HCT116 (cell line): ENCODE data around the gene FAM222B. TPM values are rescaled to one million over a fixed set of nuclear protein-coding genes. Genes with fewer than 3 reads are reported as not detected.

Experiments used
- ATAC-seq: fragments of 200-7000 bp; cut with Tn5 transposase; 2 replicates; pipeline ENCODE4 v1.9.1; 2020; ENCODE audit warnings: mild to moderate bottlenecking, moderate library complexity
- BruUV-seq: library from RNA; stranded (reverse); fragments of 400-500 nt; replicated peaks from 2 replicates; lab custom pipeline; 2021; lab: Mats Ljungman, UMichigan
- CTCF ChIA-PET: fragments of 300-600 bp; sonication (Branson Sonifier 250); formaldehyde crosslinking; loops from one replicate; lab custom pipeline; 2021; ENCODE audit warnings: antibody characterized with exemption; lab: Charles Lee
- POLR2A ChIA-PET: fragments of 300-600, 350-600 bp; sonication (Branson Sonifier 250); formaldehyde crosslinking; loops from one replicate; lab custom pipeline; 2021; ENCODE audit warnings: antibody characterized with exemption; lab: Charles Lee
- RAD21 ChIA-PET, 2 experiments: fragments of 300-600 bp; sonication (Branson Sonifier 250); formaldehyde crosslinking; loops; one replicate each; lab custom pipeline; 2023; ENCODE audit warnings: low total read pairs in 2 of 2; ENCODE audit not compliant: uncharacterized antibody in 2 of 2, unreplicated experiment in 2 of 2, low non-redundant PET in 1 of 2; lab: Charles Lee
- DNase-seq: peaks from one replicate; pipeline ENCODE4 v3.0.0-alpha.2; 2010; ENCODE audit warnings: low read depth, low spot score
- H2AFZ ChIP-seq: fragments of 200-600 bp; shearing (Covaris generic), sonication (generic); 2 replicates; pipeline ENCODE4 v1.6.1; 2017; ENCODE audit warnings: low read depth, mixed run types, mixed read lengths, antibody characterized with exemption, low read length; ENCODE audit not compliant: poor library complexity, severe bottlenecking
- H3K27ac ChIP-seq: 2 replicates; pipeline ENCODE4 v1.5.1; 2012; ENCODE audit warnings: low read depth, low read length
- H3K27me3 ChIP-seq: fragments of 200-600 bp; sonication (generic); 2 replicates; pipeline ENCODE4 v1.6.1; 2016; ENCODE audit warnings: mixed run types, low read length, mixed read lengths; ENCODE audit not compliant: insufficient read depth
- H3K36me3 ChIP-seq, 2 experiments: fragments of 200-500 bp in 1 of 2; fragments of 200-600 bp in 1 of 2; sonication (Bioruptor generic) in 1 of 2; sonication (generic) in 1 of 2; 2 replicates each; pipeline versions ENCODE4 v1.5.1 to v1.6.1; 2014 to 2016; ENCODE audit warnings: low read length in 2 of 2, inconsistent platforms in 1 of 2, mixed read lengths in 1 of 2, mixed run types in 1 of 2; ENCODE audit not compliant: insufficient read depth in 2 of 2, control insufficient read depth in 1 of 2
- H3K4me1 ChIP-seq, 2 experiments: fragments of 200-600 bp in 1 of 2; sonication (generic) in 1 of 2; 2 replicates each; pipeline versions ENCODE4 v1.5.1 to v1.6.1; 2012 to 2017; ENCODE audit warnings: low read length in 2 of 2, inconsistent platforms in 1 of 2, mild to moderate bottlenecking in 1 of 2, mixed read lengths in 1 of 2, mixed run types in 1 of 2, moderate library complexity in 1 of 2; ENCODE audit not compliant: insufficient read depth in 2 of 2, control insufficient read depth in 1 of 2
- H3K4me2 ChIP-seq: fragments of 200-600 bp; sonication (generic); 2 replicates; pipeline ENCODE4 v1.6.1; 2017; ENCODE audit warnings: mixed run types, low read length, mixed read lengths
- H3K4me3 ChIP-seq, 2 experiments: fragments of 200-600 bp in 1 of 2; sonication (generic) in 1 of 2; replicated peaks in 1 of 2; 2 replicates each; pipeline ENCODE4 v1.5.1; 2011 to 2016; ENCODE audit warnings: low read length in 2 of 2, control low read depth in 1 of 2, low read depth in 1 of 2, mild to moderate bottlenecking in 1 of 2, mixed read lengths in 1 of 2, mixed run types in 1 of 2
- H3K79me2 ChIP-seq: fragments of 200-600 bp; sonication (generic); 2 replicates; pipeline ENCODE4 v1.6.1; 2017; ENCODE audit warnings: mild to moderate bottlenecking, mixed run types, low read length, moderate library complexity, mixed read lengths; ENCODE audit not compliant: insufficient read depth
- H3K9ac ChIP-seq: fragments of 200-600 bp; sonication (generic); 2 replicates; pipeline ENCODE4 v1.6.1; 2016; ENCODE audit warnings: low read length, mixed read lengths
- H3K9me2 ChIP-seq: fragments of 200-600 bp; sonication (generic), shearing (Covaris generic); 2 replicates; pipeline ENCODE4 v1.6.1; 2017; ENCODE audit warnings: mixed run types, mild to moderate bottlenecking, moderate library complexity; ENCODE audit not compliant: insufficient read depth
- H3K9me3 ChIP-seq, 2 experiments: fragments of 200-500 bp in 1 of 2; fragments of 200-600 bp in 1 of 2; sonication (Bioruptor generic) in 1 of 2; sonication (generic) in 1 of 2; 2 replicates each; pipeline ENCODE4 v1.6.1; 2014 to 2017; ENCODE audit warnings: low read length in 2 of 2, mixed read lengths in 2 of 2, inconsistent platforms in 1 of 2, low read depth in 1 of 2, mild to moderate bottlenecking in 1 of 2, mixed run types in 1 of 2, moderate library complexity in 1 of 2; ENCODE audit not compliant: control insufficient read depth in 1 of 2, insufficient read depth in 1 of 2
- H4K20me1 ChIP-seq: fragments of 200-600 bp; sonication (generic), shearing (Covaris generic); 2 replicates; pipeline ENCODE4 v1.6.1; 2017; ENCODE audit warnings: mixed run types, mild to moderate bottlenecking, moderate library complexity; ENCODE audit not compliant: insufficient read depth
- EGR1 ChIP-seq: IDR thresholded peaks from 2 replicates; pipeline ENCODE4 v1.6.1; 2012; ENCODE audit warnings: low read depth
- EZH2 ChIP-seq: fragments of 200-600 bp; sonication (generic); IDR thresholded peaks from 2 replicates; pipeline ENCODE4 v1.6.1; 2017; ENCODE audit warnings: antibody characterized with exemption, mixed run types
- FOSL1 ChIP-seq: IDR thresholded peaks from 2 replicates; pipeline ENCODE4 v1.6.1; 2012; ENCODE audit warnings: low read depth
- SRF ChIP-seq: IDR thresholded peaks from 2 replicates; pipeline ENCODE4 v1.6.1; 2012; ENCODE audit warnings: low read depth
- TCF7L2 ChIP-seq: IDR thresholded peaks from 2 replicates; pipeline ENCODE4 v1.7.0; 2011; ENCODE audit warnings: borderline replicate concordance, inconsistent platforms; ENCODE audit not compliant: insufficient read depth, insufficient read length; ENCODE audit errors: extremely low read depth
- YY1 ChIP-seq: IDR thresholded peaks from 2 replicates; pipeline ENCODE4 v1.6.1; 2011; ENCODE audit warnings: low read length, low read depth, moderate library complexity, mild to moderate bottlenecking; ENCODE audit not compliant: insufficient replicate concordance; ENCODE audit errors: extremely low read depth
- ZFX ChIP-seq: fragments of 450-650 bp; IDR thresholded peaks from 2 replicates; pipeline ENCODE4 v1.6.1; 2017
- ZNF274 ChIP-seq: fragments of 200-500 bp; sonication (Bioruptor generic); IDR thresholded peaks from 2 replicates; pipeline ENCODE4 v1.6.1; 2014; ENCODE audit warnings: mild to moderate bottlenecking, low read depth, low read length, inconsistent platforms
- intact Hi-C: fragments of 100-400 bp; cut with micrococcal nuclease; formaldehyde crosslinking; loops from 2 replicates; pipeline ENCODE4 v1.10.0; 2022
- total RNA-seq: library from RNA; stranded (reverse); gene quantifications from one replicate; pipeline ENCODE4 v1.2.1, GENCODE V29; 2021; ENCODE audit not compliant: unreplicated experiment
- TF ChIP-seq, protein P1 (sequence below): IDR thresholded peaks from 2 replicates; pipeline ENCODE4 v1.6.1; 2012

The FAM222B gene
- total RNA-seq, 1 experiment from 2014 or later = 22.7 TPM

DNA sequence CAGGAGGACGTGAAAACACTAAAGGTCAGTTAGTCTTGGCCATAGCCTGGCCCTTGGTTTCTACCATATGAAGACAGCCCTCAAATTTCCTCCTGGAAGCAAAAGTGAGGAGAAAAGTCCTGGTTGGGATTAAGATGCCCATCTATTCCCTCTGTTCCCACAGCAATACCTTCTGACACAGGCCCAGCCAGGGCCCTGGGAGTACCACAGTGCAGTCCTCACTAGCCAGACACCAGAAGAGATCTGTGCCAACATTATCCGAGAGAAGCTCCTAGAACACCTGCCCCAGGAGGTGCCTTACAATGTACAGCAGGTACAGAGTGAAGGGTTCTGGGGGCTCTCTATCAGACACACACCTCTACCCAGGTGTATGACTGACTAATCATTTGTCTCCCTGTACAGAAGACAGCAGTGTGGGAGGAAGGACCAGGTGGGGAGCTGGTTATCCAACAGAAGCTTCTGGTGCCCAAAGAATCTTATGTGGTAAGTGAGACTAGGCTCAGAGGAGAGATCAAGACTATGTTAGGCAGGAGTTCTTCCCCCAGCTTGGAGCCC lies 16.3 kb upstream of the FAM222B start:
- ATAC-seq = no peak
- no peak overlapping the region for H3K27ac ChIP-seq
- no peak overlapping the region for H3K4me3 ChIP-seq
- H3K9me2 ChIP-seq = no peaks in the 10 kb centered on the region
- RAD21 ChIA-PET = no interaction called here
- peaks cover 16% of the 10 kb centered on the region for H3K79me2 ChIP-seq
- H3K4me1 ChIP-seq = peaks cover 7 to 22% of the 10 kb centered on the region in 2 experiments; a peak in 3 of 4 replicates
- no peak for DNase-seq
- TF ChIP-seq TCF7L2 = no peak
- TF ChIP-seq, protein P1, sequence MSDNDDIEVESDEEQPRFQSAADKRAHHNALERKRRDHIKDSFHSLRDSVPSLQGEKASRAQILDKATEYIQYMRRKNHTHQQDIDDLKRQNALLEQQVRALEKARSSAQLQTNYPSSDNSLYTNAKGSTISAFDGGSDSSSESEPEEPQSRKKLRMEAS = no peak
- no peak for TF ChIP-seq FOSL1
- no peak for TF ChIP-seq EZH2
- TF ChIP-seq EGR1 = no peak
- no peak for TF ChIP-seq ZNF274
- no peak for TF ChIP-seq YY1
- no peak for TF ChIP-seq SRF
- no peak for TF ChIP-seq ZFX
- no peak overlapping the region for H3K4me2 ChIP-seq
- H3K9me3 ChIP-seq = no peaks in the 10 kb centered on the region
- no peak overlapping the region for H3K9ac ChIP-seq
- no peaks in the 10 kb centered on the region for H3K27me3 ChIP-seq
- no peaks in the 10 kb centered on the region for H4K20me1 ChIP-seq
- POLR2A ChIA-PET = no interaction called here
- intact Hi-C loops = no loop called here
- no TSS peak for BruUV-seq
- H3K36me3 ChIP-seq = peaks cover 9 to 17% of the 10 kb centered on the region in 2 experiments; a peak in 3 of 4 replicates
- no peak overlapping the region for H2AFZ ChIP-seq
- CTCF ChIA-PET = interaction anchor here (1.0 kb wide), 1 partner anchor 95 kb away, joined by 3 read pairs; no protein-coding TSS in a partner anchor
